Effector memory CD4-positive, alpha-beta T cell (primary cell): Measurements from ENCODE around the gene SMYD3.
"Not testable (repeated sequence)": the region's sequence is repeated elsewhere in the genome, so short reads cannot be mapped to it uniquely, and the experiment has no call there.

ENCODE experiments used
- DNase-seq, 3 donors: peaks; one replicate each; pipeline ENCODE4 v3.0.0-alpha.2; 2020
- H3K27ac ChIP-seq: 2 replicates; pipeline ENCODE4 v1.7.0; 2013; ENCODE audit warnings: mild to moderate bottlenecking, low read length, moderate library complexity; ENCODE audit not compliant: insufficient read depth, poor library complexity, severe bottlenecking
- H3K27me3 ChIP-seq: replicated peaks from 2 replicates; pipeline ENCODE4 v1.7.0; 2013; ENCODE audit warnings: mild to moderate bottlenecking, low read length; ENCODE audit not compliant: insufficient read depth, control insufficient read depth, poor library complexity, severe bottlenecking
- H3K36me3 ChIP-seq: 2 replicates; pipeline ENCODE4 v1.7.0; 2013; ENCODE audit warnings: mild to moderate bottlenecking, low read length, moderate library complexity; ENCODE audit not compliant: control insufficient read depth, insufficient read depth
- H3K4me1 ChIP-seq: 2 replicates; pipeline ENCODE4 v1.7.0; 2013; ENCODE audit warnings: low read length, mild to moderate bottlenecking; ENCODE audit not compliant: control insufficient read depth, insufficient read depth, poor library complexity, severe bottlenecking
- H3K4me3 ChIP-seq: 2 replicates; pipeline ENCODE4 v1.7.0; 2013; ENCODE audit warnings: low read length, low read depth, mild to moderate bottlenecking; ENCODE audit not compliant: insufficient read depth, poor library complexity, severe bottlenecking
- H3K9me3 ChIP-seq: 2 replicates; pipeline ENCODE4 v1.7.0; 2013; ENCODE audit warnings: mild to moderate bottlenecking, low read length, moderate library complexity; ENCODE audit not compliant: control insufficient read depth

The SMYD3 gene

DNA sequence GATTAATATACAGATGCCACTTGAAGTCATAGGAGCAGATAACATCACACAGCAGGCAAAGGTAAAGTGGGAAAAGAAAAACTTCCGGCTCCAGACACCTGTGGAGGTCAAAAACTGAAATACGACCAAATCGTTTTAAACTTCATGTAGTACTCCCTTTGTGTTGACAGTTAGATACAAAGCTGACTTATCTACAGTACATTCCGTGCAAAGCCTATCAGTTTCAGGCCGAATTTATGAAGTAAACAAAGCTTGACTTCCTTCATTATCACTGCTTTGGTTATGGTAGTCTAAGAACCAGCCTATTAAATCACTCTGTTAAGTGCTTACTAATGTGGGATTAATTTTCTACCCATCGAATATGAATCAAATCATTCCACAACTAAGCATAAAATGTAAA, 156.3 kb downstream of the SMYD3 start:
- H3K9me3 ChIP-seq, result no peaks in the 10 kb centered on the region
- H3K36me3 ChIP-seq, result no peaks in the 10 kb centered on the region
- no peak for DNase-seq
- H3K4me1 ChIP-seq, result no peaks in the 10 kb centered on the region
- no peak overlapping the region for H3K27ac ChIP-seq
- H3K4me3 ChIP-seq, result no peak overlapping the region
- H3K27me3 ChIP-seq, result no peaks in the 10 kb centered on the region

DNA sequence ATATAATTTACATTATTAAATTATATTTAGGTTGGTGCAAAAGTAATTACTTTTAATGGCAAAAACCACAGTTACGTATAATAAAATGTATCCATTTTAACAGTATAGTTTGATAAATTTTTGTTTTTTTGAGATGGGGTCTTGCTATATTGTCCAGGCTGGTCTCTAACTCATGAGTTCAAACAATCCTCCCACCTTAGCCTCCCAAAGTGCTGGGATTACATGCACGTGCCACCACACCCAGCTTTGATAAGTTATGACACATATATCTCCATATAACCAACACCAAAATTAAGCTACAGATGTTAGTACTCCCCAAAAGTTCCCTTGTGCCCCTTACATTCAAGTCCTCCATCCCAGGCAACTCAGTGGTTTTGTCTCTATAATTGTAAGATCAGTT, 163.1 kb downstream of the SMYD3 start:
- H3K4me3 ChIP-seq, result no peak overlapping the region
- DNase-seq, result no peak

DNA sequence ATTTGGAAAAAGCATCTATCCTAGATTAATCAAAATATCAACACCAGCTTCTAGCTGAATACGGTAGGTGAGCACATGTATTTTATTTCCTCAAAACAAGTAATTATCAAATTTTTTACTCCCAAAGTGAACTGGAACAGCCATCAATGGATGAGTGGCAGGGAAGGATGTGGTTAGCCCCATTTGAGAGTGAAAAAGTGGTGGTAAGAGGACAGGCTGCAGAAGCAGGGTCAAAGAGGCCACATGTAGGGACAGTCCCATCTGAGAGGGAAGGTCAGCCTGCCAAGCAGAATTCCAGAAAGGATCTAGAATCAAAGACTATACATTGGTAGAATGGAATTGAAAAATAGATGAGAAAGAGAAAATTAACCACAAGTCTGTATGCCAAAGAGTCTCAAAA, 163.8 kb downstream of the SMYD3 start:
- Histone ChIP-seq H3K27me3 (no peaks in the 10 kb centered on the region), H3K4me1 (no peaks in the 10 kb centered on the region), H3K9me3 (no peaks in the 10 kb centered on the region), H3K27ac (no peak overlapping the region), H3K4me3 (no peak overlapping the region), H3K36me3 (no peaks in the 10 kb centered on the region)
- no peak for DNase-seq

More for the DNA sequence above, 163.1 kb downstream of the SMYD3 start:
- H3K9me3 ChIP-seq, result no peaks in the 10 kb centered on the region
- no peak overlapping the region for H3K27ac ChIP-seq
- H3K27me3 ChIP-seq, result no peaks in the 10 kb centered on the region
- no peaks in the 10 kb centered on the region for H3K4me1 ChIP-seq
- H3K36me3 ChIP-seq, result no peaks in the 10 kb centered on the region

DNA sequence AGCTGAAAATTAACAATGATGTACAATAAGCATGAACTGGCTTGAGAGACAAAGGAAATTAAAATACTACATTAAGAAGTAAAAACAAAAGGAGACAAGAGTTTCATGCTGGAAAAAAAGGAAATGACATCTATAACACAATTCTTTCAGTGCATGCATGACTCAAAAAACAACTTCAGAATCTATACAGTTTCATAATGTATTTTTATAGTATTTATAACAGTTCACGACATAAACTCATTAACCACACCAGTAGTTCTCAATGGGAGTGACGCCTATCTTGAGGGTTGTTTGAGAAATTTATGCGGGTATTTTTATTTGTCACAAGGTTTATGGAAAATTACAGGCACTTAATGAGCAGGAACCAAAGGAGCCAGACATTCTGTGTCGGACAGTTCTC, 168.5 kb downstream of the SMYD3 start:
- Histone ChIP-seq H3K27me3 (no peaks in the 10 kb centered on the region), H3K4me1 (no peaks in the 10 kb centered on the region), H3K9me3 (no peaks in the 10 kb centered on the region), H3K36me3 (no peaks in the 10 kb centered on the region), H3K27ac (no peak overlapping the region), H3K4me3 (no peak overlapping the region)
- DNase-seq, result no peak

DNA sequence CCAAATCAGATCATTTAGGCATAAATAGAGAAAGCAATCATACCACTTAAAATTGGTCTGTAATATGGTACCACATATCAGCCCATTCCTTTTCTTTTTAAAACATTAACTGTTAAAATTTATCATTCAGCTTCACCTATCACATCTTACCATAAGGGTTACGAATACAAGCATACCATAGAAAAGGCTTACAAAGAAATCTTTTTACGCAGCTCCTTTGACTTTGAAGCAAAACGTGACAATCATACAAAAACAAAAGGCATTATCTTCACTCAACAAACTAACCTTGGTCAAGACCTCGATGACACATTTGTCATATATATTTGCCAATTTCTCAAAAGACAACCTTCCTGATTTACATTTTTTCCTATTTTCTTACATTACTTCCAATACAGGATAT, 169.0 kb downstream of the SMYD3 start:
- Histone ChIP-seq H3K36me3 (no peaks in the 10 kb centered on the region), H3K27me3 (no peaks in the 10 kb centered on the region), H3K4me3 (no peak overlapping the region), H3K9me3 (no peaks in the 10 kb centered on the region), H3K27ac (no peak overlapping the region), H3K4me1 (no peaks in the 10 kb centered on the region)
- no peak for DNase-seq

DNA sequence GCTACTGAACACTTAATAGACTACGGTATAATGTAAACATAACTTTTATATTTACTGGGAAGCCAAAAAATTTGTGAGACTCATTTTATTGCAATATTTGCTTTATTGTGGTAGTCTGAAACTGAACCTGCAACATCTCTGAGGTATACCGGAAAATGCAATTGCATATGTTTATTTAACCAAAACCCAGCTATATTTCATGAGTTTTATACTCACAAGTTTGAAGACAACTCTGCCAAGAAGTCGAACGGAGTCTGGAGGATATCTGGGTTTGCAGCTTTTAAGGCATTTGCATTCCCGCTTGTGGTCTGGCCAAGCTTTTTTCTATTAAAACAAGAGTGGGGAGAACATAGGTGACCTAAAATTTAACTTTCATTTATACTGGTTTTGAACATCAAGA, 171.9 kb downstream of the SMYD3 start:
- Histone ChIP-seq H3K27ac (no peak overlapping the region), H3K4me1 (no peaks in the 10 kb centered on the region), H3K9me3 (no peaks in the 10 kb centered on the region), H3K27me3 (no peaks in the 10 kb centered on the region), H3K36me3 (no peaks in the 10 kb centered on the region), H3K4me3 (no peak overlapping the region)
- DNase-seq, result no peak

DNA sequence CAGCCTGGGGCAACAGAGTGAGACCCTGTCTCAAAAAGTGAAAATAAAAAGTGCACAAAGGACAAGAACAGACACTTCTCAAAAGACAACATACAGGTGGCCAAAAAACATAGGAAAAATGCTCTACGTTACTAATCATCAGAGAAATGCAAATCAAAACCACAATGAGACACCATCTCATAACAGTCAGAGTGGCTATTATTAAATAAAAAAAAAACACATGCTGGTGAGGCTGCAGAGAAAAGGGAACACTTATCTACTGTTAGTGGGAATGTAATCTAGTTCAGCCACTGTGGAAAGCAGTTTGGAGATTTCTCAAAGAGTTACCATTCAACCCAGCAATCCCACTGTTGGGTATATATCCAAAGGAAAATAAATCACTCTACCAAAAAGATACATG, 173.2 kb downstream of the SMYD3 start:
- H3K27ac ChIP-seq, result no peak overlapping the region
- DNase-seq, result no peak
- no peaks in the 10 kb centered on the region for H3K4me1 ChIP-seq
- no peaks in the 10 kb centered on the region for H3K36me3 ChIP-seq
- H3K4me3 ChIP-seq, result no peak overlapping the region
- no peaks in the 10 kb centered on the region for H3K9me3 ChIP-seq
- no peaks in the 10 kb centered on the region for H3K27me3 ChIP-seq

DNA sequence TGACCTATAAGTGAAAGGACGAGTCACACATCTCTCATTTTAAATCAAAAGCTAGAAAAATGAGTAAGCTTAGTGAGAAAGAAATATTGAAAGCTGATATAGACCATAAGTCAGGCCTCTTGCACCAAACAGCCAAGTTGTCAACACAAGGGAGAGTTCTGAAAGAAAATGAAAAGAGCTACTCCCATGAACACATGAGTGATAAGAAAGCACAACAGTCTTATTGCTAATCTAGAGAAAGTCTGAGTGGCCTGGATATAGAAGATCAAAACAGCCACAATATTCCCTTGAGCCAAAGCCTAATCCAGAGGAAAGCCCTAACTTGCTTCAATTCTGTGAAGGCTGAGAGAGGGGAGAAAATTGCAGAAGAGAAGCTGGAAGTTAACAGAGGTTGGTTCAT, 175.0 kb downstream of the SMYD3 start:
- H3K27ac ChIP-seq, result no peak overlapping the region
- DNase-seq, result no peak
- no peaks in the 10 kb centered on the region for H3K27me3 ChIP-seq
- no peaks in the 10 kb centered on the region for H3K4me1 ChIP-seq
- H3K9me3 ChIP-seq, result no peaks in the 10 kb centered on the region
- H3K4me3 ChIP-seq, result no peak overlapping the region
- H3K36me3 ChIP-seq, result no peaks in the 10 kb centered on the region

DNA sequence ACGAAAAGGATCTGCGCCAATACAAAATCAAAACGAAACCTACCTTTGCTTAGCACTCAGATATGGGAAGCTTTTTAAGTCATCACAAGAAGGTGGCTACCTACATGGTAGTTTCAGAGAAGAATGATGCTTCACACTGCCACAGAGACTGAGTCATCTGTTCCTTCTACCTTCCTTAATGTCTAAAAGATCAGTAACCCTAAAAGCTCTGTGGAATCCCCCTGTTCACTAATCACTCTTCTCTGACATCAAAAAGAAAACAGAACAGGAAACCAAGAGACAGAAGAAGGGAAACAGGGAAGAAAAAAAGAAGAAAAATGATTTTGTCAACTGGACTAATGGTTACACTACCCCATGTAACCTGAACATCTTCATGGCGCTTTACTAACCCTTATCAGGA, 177.2 kb downstream of the SMYD3 start:
- H3K36me3 ChIP-seq, result no peaks in the 10 kb centered on the region
- no peaks in the 10 kb centered on the region for H3K9me3 ChIP-seq
- H3K4me3 ChIP-seq, result no peak overlapping the region
- DNase-seq, result no peak
- H3K4me1 ChIP-seq, result no peaks in the 10 kb centered on the region
- H3K27me3 ChIP-seq, result no peaks in the 10 kb centered on the region
- H3K27ac ChIP-seq, result no peak overlapping the region

DNA sequence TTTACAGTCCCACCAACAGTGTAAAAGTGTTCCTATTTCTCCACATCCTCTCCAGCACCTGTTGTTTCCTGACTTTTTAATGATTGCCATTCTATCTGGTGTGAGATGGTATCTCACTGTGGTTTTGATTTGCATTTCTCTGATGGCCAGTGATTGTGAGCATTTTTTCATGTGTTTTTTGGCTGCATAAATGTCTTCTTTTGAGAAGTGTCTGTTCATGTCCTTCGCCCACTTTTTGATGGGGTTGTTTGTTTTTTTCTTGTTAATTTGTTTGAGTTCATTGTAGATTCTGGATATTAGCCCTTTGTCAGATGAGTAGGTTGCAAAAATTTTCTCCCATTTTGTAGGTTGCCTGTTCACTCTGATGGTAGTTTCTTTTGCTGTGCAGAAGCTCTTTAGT, 177.8 kb downstream of the SMYD3 start:
- DNase-seq, H3K9me3 ChIP-seq, H3K27me3 ChIP-seq, H3K4me3 ChIP-seq, H3K36me3 ChIP-seq, H3K4me1 ChIP-seq, H3K27ac ChIP-seq: not testable (repeated sequence)

DNA sequence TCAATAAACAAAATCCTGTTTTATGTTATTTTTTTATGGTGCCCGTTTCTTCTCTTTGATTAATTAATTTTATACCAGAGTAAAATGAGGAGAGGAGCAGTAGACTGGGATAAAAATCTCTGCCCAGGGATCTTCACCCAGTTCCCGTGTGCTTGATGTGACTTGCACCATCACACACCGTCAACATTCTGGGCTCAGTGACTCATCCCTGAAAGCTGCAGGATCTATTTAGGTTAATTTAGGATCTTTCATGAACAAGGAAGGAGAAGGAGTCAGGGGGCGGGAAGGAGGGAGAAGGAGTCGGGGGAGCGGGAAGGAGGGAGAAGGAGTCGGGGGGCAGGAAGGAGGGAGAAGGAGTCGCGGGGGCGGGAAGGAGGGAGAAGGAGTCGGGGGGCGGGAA, 182.4 kb downstream of the SMYD3 start:
- DNase-seq, result no peak
- Histone ChIP-seq H3K36me3 (no peaks in the 10 kb centered on the region), H3K4me1 (no peaks in the 10 kb centered on the region), H3K9me3 (no peaks in the 10 kb centered on the region), H3K27me3 (no peaks in the 10 kb centered on the region), H3K27ac (no peak overlapping the region), H3K4me3 (no peak overlapping the region)
